ELR (cell line): ENCODE data around the gene CYP2S1.

Experiments used
- DNase-seq: peaks from one replicate; pipeline ENCODE4 v3.0.0-alpha.2; 2015; ENCODE audit warnings: low read depth

CYP2S1 gene

GRCh38 chr19:41226053-41226873 lies 33.2 kb downstream of the CYP2S1 start:
- DNase-seq = peak; percentile 95

DNA sequence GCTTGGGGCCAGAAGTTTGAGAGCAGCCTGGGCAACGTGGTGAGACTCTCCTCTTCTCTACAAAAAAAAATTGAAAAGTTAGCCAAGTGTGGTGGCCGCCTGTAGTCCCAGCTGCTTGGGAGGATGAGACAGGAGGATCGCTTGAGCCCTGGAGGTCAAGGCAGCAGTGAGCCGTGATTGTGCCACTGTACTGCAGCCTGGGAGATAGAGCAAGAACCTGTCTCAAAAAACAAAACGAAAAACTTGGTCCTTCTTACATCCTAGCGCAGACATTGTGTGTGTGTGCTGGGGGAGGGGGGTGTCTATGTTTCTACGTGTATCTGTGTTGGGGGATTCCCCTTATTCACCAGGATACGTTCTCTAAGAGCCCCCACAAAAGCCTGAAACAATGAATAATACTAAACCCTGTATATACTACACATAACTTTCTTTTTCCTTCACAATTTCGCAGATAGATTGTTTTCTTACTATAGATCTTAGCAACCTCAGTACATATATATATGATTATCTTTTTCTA lies 33.9 kb downstream of the CYP2S1 start:
- no peak for DNase-seq

- no peak for DNase-seq
Observed at GRCh38 chr19:41228486-41228885, 35.5 kb downstream of the CYP2S1 start.

DNA sequence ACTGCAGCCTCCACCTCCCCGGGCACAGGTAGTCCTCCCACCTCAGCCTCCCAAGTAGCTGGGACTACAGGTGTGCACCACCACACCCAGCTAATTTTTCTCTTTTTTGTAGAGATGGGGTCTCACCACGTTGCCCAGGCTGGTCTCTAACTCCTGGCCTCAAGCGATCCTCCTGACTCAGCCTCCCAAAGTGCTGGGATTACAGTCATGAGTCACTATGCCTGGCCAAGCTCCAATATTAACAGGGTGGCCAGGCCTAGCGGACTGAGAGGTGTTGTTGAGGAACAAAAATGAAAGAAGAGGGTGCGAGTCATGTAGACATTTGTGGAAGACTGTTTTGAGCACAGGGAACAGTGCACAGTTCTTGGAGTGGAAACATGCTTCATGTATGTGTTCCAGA lies 36.3 kb downstream of the CYP2S1 start:
- peak; percentile 82 for DNase-seq

- DNase-seq = no peak
Observed at GRCh38 chr19:41230067-41230857, 37.2 kb downstream of the CYP2S1 start.

- DNase-seq = no peak
Observed at GRCh38 chr19:41232686-41233085, 39.7 kb downstream of the CYP2S1 start.

- DNase-seq = no peak
Observed at GRCh38 chr19:41233748-41234240, 40.8 kb downstream of the CYP2S1 start.

GRCh38 chr19:41234512-41235168 lies 41.6 kb downstream of the CYP2S1 start:
- DNase-seq = no peak

GRCh38 chr19:41235480-41235879 lies 42.5 kb downstream of the CYP2S1 start:
- DNase-seq = no peak

- no peak for DNase-seq
Observed at GRCh38 chr19:41238244-41238643, 45.2 kb downstream of the CYP2S1 start.

- no peak for DNase-seq
Observed at GRCh38 chr19:41239363-41239762, 46.3 kb downstream of the CYP2S1 start.

DNA sequence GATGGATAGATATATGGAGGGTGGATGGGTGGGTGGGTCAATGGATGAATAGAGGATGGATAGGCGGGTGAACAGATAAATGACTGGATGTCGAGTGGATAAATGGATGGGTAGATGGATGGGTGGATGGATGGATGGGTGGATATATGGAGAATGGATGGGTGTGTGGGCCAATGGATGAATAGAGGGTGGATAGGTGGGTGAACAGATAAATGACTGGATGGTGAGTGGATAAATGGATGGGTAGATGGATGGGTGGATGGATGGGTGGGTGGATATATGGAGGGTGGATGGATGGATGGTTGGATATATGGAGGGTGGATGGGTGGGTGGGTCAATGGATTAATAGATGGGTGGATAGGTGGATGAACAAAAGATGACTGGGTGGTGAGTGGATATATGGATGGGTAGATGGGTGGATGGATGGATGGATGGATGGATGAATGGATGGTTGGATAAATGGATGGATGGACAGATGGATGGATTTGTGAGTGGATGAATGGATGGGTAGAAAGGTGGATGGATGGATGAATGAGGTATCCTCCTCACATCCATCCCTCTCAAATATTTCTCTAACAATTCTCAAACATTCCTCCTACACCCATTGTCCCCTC lies 47.0 kb downstream of the CYP2S1 start:
- DNase-seq = no peak

DNA sequence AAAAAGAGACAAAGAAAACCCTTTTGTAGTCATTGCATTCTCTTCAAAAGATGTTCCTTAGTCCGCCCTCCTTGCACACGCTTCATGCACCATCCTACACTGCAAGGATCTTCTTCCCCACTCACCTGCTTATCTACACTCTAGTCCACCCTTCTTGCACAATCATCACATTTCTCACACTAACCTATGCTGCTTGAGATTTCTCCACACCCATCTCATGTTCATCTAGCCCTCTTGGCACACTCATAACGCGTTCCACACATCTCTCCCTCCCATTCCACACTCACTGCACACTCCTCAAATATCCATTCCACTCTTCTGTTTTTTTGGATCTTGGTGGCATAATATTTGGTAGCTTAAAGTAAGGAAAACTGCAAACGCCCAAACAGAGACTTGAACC lies 48.8 kb downstream of the CYP2S1 start:
- DNase-seq = no peak

DNA sequence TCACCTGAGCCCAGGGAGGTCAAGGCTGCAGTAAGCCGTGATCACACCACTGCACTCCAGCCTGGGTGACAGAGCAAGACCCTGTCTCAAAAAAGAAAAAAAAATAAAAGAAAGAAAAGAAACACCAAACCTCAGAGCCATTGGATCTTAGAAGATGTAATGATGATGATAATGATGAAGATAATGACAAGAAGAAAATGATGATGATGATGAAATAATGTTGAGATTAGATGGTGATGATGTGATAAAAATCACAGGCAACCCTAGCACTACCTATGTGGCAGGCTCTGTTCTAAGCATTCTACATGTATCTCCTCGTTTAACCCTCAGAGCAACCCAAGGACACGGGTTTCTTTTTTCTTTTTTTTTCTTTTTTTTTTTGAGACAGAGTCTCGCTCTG lies 51.1 kb downstream of the CYP2S1 start:
- no peak for DNase-seq

DNA sequence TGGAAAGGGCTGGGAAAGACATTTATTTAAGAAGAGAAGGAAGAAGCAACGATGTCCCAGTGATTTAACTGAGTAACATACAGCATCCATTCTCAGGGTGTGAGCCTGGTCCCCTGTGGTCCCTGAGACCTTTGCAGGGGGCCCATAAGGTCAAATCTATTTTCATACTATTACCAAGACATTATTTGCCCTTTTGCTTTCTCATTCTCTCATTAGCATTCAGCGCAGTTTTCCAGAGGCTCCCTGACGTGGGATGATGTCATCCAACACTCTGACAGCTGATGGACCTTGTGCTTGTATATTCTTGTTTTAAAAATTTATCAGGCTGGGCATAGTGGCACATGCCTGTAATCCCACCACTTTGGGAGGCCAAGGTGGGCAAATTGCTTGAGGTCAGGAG lies 52.8 kb downstream of the CYP2S1 start:
- no peak for DNase-seq

DNA sequence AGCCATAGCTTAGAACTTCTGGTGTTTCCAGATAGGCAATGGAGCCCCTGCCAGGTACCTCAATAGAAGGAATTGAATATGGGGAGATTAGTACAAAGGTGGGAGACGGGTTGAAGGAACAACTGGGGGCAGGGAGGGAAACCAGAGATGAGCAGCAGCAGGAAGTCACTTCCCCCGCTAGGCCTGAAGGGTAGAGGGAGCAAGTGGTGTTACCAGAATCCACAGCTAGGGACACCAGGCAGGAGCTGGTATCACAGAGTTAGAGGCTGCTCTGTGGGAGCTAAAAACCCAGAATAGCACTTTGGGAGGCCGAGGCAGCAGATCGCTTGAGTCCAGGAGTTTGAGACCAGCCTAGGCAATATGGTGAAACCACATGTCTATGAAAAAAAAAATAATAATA lies 55.9 kb downstream of the CYP2S1 start:
- peak; percentile 42 for DNase-seq

- peak; percentile 52 for DNase-seq
Observed at GRCh38 chr19:41249707-41250423, 56.8 kb downstream of the CYP2S1 start.

DNA sequence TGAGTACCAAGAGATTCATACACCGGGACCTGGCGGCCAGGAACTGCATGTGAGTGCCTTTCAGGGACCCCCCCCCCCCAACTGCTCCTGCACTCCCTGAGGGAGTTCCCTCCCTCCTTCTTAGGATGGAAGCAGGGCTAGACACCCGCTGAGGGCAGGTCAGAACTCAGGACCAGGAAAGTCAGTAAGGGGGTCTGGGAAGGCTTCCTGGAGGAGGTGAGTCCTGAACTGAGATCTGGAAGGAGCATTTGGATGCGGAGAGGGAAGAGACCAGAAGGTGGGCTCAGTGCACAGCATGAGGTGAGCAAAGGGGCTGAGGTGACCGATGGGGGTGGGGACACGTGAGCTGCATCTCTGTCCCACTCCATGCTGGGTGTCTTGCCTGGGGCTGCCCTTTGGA lies 60.6 kb downstream of the CYP2S1 start:
- no peak for DNase-seq

DNA sequence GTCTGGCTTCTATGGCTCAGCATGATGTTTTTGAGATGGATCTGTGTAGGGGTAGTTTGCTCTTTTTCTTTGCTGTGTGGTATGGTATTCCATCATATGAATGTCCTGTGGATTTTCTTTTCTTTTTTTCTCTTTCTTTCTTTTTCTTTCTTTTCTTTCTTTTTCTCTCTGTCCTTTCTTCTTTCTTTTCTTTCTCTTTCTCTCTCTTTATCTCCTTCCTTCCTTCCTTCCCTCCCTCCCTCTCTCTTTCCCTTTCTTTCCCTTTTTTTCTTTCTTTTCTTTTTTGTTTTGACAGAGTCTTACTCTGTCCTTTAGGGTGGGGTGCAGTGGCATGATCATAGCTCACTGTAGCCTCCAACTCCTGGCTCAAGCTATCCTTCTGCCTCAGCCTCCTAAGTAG lies 62.2 kb downstream of the CYP2S1 start:
- DNase-seq = no peak
